HG03135 (cell line): Measurements from ENCODE around the gene RAD51.

Experiments
- ATAC-seq: cut with Tn5 transposase; IDR thresholded peaks from one replicate; pipeline ENCODE4 v1.9.1; 2021; ENCODE audit warnings: mild to moderate bottlenecking, moderate library complexity; ENCODE audit not compliant: unreplicated experiment

Gene RAD51

DNA sequence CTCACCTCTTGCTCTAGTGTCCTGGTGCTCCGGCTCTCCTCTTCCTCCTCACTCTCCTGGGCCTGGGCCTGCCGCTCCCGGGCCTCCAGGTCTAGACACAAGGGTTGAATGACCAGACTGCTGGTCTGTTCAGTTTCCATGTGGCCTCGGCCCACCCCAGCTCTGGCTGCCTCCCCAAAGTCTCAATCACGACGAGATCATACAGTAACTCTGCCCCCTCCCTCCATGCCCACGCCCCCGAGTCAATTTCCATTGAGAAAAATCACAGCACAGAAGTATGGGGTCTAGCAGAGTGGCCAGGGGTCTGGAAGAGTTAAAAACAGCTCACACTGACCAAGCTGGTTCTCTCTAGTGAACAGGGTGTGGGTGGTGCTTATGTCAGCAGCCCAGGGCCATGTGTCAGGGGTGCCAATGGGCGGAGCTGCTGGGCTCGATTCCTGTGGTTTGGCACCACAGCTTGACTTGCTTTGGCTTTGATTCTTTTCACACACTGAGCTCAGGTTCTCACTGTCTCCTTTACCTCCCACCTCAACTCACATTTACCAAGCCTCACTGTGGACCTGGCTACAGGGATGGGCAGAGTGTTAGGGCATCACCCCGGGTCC, 81.7 kb downstream of the RAD51 start:
- no peak for ATAC-seq
